Thyroid gland (tissue), 4 donors: ENCODE data around the gene RELA.

Experiments
- POLR2A ChIP-seq, 2 donors: fragments of 450-650 bp; IDR thresholded peaks; one replicate each; pipeline ENCODE4 v1.6.1; 2017; ENCODE audit warnings: antibody characterized with exemption in 2 of 2, mild to moderate bottlenecking in 2 of 2, moderate library complexity in 1 of 2
- TF ChIP-seq, protein P1 (sequence below), 6 experiments: fragments of 200-600 bp in 3 of 6; fragments of 450-650 bp in 3 of 6; sonication (generic) in 3 of 6; IDR thresholded peaks; one replicate each; pipeline ENCODE4 v1.5.1; 2016 to 2019; ENCODE audit warnings: antibody characterized with exemption in 6 of 6, mild to moderate bottlenecking in 2 of 6, inconsistent platforms in 1 of 6, moderate library complexity in 1 of 6

- TF ChIP-seq POLR2A (IDR thresholded peaks at IDR 0.05) = peak in 1 of 2 donors; percentile 69
- TF ChIP-seq, protein P1, sequence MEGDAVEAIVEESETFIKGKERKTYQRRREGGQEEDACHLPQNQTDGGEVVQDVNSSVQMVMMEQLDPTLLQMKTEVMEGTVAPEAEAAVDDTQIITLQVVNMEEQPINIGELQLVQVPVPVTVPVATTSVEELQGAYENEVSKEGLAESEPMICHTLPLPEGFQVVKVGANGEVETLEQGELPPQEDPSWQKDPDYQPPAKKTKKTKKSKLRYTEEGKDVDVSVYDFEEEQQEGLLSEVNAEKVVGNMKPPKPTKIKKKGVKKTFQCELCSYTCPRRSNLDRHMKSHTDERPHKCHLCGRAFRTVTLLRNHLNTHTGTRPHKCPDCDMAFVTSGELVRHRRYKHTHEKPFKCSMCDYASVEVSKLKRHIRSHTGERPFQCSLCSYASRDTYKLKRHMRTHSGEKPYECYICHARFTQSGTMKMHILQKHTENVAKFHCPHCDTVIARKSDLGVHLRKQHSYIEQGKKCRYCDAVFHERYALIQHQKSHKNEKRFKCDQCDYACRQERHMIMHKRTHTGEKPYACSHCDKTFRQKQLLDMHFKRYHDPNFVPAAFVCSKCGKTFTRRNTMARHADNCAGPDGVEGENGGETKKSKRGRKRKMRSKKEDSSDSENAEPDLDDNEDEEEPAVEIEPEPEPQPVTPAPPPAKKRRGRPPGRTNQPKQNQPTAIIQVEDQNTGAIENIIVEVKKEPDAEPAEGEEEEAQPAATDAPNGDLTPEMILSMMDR (IDR thresholded peaks at IDR 0.05) = peak in 1 of 6 experiments; percentile 25
Measured at GRCh38 chr11:65652511-65653228, 10.0 kb downstream of the RELA start.
